Gastrocnemius medialis (tissue), 4 donors: ENCODE results near the gene CIAPIN1.

Experiments
- POLR2A ChIP-seq, 2 donors: fragments of 450-650 bp; IDR thresholded peaks; one replicate each; pipeline ENCODE4 v1.6.1; 2017; ENCODE audit warnings: antibody characterized with exemption in 2 of 2, mild to moderate bottlenecking in 2 of 2, moderate library complexity in 2 of 2
- TF ChIP-seq, protein P1 (sequence below), 5 experiments: fragments of 450-650 bp in 3 of 5; fragments of 200-600 bp in 2 of 5; sonication (generic) in 2 of 5; IDR thresholded peaks in 4 of 5; conservative IDR thresholded peaks in 1 of 5; 1 replicate in 4 of 5; 2 replicates in 1 of 5; pipeline ENCODE4 v1.5.1; 2016 to 2019; ENCODE audit warnings: antibody characterized with exemption in 5 of 5, mild to moderate bottlenecking in 3 of 5, moderate library complexity in 3 of 5

DNA sequence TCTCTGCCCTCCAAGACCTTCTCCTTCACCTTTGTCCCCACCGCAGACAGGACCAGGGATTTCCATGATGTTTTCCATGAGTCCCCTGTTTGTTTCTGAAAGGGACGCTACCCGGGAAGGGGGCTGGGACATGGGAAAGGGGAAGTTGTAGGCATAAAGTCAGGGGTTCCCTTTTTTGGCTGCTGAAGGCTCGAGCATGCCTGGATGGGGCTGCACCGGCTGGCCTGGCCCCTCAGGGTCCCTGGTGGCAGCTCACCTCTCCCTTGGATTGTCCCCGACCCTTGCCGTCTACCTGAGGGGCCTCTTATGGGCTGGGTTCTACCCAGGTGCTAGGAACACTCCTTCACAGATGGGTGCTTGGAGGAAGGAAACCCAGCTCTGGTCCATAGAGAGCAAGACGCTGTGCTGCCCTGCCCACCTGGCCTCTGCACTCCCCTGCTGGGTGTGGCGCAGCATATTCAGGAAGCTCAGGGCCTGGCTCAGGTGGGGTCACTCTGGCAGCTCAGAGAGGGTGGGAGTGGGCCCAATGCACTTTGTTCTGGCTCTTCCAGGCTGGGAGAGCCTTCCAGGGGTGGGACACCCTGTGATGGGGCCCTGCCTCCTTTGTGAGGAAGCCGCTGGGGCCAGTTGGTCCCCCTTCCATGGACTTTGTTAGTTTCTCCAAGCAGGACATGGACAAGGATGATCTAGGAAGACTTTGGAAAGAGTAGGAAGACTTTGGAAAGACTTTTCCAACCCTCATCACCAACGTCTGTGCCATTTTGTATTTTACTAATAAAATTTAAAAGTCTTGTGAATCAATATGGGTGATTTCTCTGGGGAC lies 62.7 kb downstream of the CIAPIN1 start:
- TF ChIP-seq, protein P1, sequence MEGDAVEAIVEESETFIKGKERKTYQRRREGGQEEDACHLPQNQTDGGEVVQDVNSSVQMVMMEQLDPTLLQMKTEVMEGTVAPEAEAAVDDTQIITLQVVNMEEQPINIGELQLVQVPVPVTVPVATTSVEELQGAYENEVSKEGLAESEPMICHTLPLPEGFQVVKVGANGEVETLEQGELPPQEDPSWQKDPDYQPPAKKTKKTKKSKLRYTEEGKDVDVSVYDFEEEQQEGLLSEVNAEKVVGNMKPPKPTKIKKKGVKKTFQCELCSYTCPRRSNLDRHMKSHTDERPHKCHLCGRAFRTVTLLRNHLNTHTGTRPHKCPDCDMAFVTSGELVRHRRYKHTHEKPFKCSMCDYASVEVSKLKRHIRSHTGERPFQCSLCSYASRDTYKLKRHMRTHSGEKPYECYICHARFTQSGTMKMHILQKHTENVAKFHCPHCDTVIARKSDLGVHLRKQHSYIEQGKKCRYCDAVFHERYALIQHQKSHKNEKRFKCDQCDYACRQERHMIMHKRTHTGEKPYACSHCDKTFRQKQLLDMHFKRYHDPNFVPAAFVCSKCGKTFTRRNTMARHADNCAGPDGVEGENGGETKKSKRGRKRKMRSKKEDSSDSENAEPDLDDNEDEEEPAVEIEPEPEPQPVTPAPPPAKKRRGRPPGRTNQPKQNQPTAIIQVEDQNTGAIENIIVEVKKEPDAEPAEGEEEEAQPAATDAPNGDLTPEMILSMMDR (IDR thresholded peaks at IDR 0.05 in 4 of 5, conservative IDR thresholded peaks at IDR 0.05 in 1 of 5): no peak
- TF ChIP-seq POLR2A (IDR thresholded peaks at IDR 0.05): no peak
